CD4-positive, alpha-beta memory T cell (primary cell): Measurements from ENCODE around the gene TTYH1. TPM values are rescaled to one million over a fixed set of nuclear protein-coding genes. Genes with fewer than 3 reads are reported as not detected.
A peak's percentile ranks its signal among the peaks of the same experiment; 100 is the strongest.
"Not testable (repeated sequence)": the region's sequence is repeated elsewhere in the genome, so short reads cannot be mapped to it uniquely, and the experiment has no call there.

Experiments used
- CTCF ChIA-PET: fragments of 350-600 bp; sonication (Branson Sonifier 250); formaldehyde crosslinking; loops from one replicate; lab custom pipeline; 2021; ENCODE audit warnings: inconsistent platforms; ENCODE audit not compliant: partially characterized antibody; lab: Charles Lee
- POLR2A ChIA-PET: fragments of 350-600 bp; sonication (Branson Sonifier 250); formaldehyde crosslinking; loops from one replicate; lab custom pipeline; 2021; ENCODE audit not compliant: partially characterized antibody; lab: Charles Lee
- DNase-seq, 5 donors: peaks; one replicate each; pipeline versions ENCODE4 v3.0.0 to v3.0.0-alpha.2; 2020 to 2022; ENCODE audit warnings: mixed read lengths in 1 of 5
- H3K27ac ChIP-seq: one replicate; pipeline ENCODE4 v1.7.0; 2013; ENCODE audit warnings: low read depth, low read length
- H3K27me3 ChIP-seq: 2 replicates; pipeline ENCODE4 v1.7.0; 2013; ENCODE audit warnings: mild to moderate bottlenecking, low read length, moderate library complexity; ENCODE audit not compliant: insufficient read depth
- H3K36me3 ChIP-seq: 2 replicates; pipeline ENCODE4 v1.7.0; 2013; ENCODE audit warnings: mild to moderate bottlenecking, low read length, moderate library complexity; ENCODE audit not compliant: insufficient read depth
- H3K4me1 ChIP-seq: 2 replicates; pipeline ENCODE4 v1.7.0; 2013; ENCODE audit warnings: mild to moderate bottlenecking, low read length, moderate library complexity; ENCODE audit not compliant: insufficient read depth
- H3K4me3 ChIP-seq, 2 donors: one replicate each; pipeline ENCODE4 v1.7.0; 2013; ENCODE audit warnings: low read length in 2 of 2, mild to moderate bottlenecking in 1 of 2
- H3K9me3 ChIP-seq, 2 donors: one replicate each; pipeline ENCODE4 v1.7.0; 2013; ENCODE audit warnings: low read length in 2 of 2, control low read depth in 1 of 2; ENCODE audit not compliant: control insufficient read depth in 1 of 2
- H3K27ac Mint-ChIP-seq, 7 donors: one replicate each; pipeline ENCODE4 v1.8.0; 2020 to 2021; ENCODE audit warnings: mixed read lengths in 7 of 7, mild to moderate bottlenecking in 6 of 7, inconsistent platforms in 3 of 7, moderate library complexity in 3 of 7
- H3K27me3 Mint-ChIP-seq, 2 donors: one replicate each; pipeline ENCODE4 v1.8.0; 2020 to 2021; ENCODE audit warnings: mixed read lengths in 2 of 2
- H3K36me3 Mint-ChIP-seq, 2 donors: one replicate each; pipeline ENCODE4 v1.8.0; 2020 to 2021; ENCODE audit warnings: mixed read lengths in 2 of 2, inconsistent platforms in 1 of 2, mild to moderate bottlenecking in 1 of 2
- H3K4me1 Mint-ChIP-seq, 4 donors: one replicate each; pipeline ENCODE4 v1.8.0; 2020 to 2021; ENCODE audit warnings: mixed read lengths in 4 of 4, mild to moderate bottlenecking in 1 of 4
- H3K4me3 Mint-ChIP-seq, 8 donors: one replicate each; pipeline ENCODE4 v1.8.0; 2020 to 2021; ENCODE audit warnings: mixed read lengths in 8 of 8, mild to moderate bottlenecking in 7 of 8, moderate library complexity in 6 of 8, inconsistent platforms in 3 of 8
- H3K9me3 Mint-ChIP-seq, 8 donors: one replicate each; pipeline ENCODE4 v1.8.0; 2020 to 2021; ENCODE audit warnings: mixed read lengths in 8 of 8, mild to moderate bottlenecking in 5 of 8, inconsistent platforms in 3 of 8, moderate library complexity in 1 of 8
- intact Hi-C: fragments of 100-400 bp; cut with micrococcal nuclease; formaldehyde crosslinking; loops from one replicate; pipeline ENCODE4 v1.15.1; 2023
- polyA plus RNA-seq, 2 donors: library from polyadenylated mRNA; unstranded; fragments of 300-500 nt; fragmentation: Illumina TruSeq; gene quantifications; one replicate each; pipeline ENCODE4 v1.2.3, GENCODE V29; 2021
- total RNA-seq, 2 experiments: library from RNA; stranded (reverse); gene quantifications; one replicate each; pipeline ENCODE4 v1.2.3, GENCODE V29; 2021

The TTYH1 gene
- total RNA-seq, result not detected
- polyA plus RNA-seq, result under 1 TPM in 1 of 2 donors, not detected in 1; 0.29 TPM

DNA sequence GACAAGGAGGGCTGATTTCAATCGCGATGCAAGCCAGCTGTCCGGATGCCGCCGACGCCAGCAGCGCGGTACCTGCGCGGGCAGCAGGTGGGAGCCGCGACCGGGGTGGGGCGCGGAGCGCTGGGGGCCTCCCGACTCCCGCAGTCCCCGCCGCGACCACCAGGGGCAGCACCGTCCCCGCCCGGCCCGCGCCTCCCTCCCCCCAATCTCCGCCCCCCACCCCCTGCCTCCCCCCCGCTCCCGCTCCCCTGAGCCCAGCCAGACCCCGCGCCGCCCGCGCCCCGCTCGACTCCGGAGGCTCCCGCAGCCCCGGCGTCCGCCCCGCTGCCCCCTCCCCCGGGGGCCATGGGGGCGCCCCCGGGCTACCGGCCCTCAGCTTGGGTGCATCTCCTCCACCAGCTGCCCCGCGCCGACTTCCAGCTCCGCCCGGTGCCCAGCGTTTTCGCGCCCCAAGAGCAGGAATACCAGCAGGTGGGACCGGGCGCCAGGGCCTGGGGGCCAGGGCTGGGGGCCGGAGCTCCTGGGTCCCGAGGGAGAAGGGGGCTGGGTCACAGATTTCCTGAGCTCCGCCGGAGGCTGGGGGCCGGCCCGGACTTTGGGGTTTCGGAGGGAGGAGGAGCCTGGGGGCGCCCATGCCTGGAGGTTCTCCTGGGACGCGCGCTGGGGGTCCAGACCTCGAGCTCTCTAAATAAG is at the start of gene TTYH1:
Gene TTYH1 (plus strand): TSS at position 257 of the 693 bp plus-strand sequence. CDS start 89 bp downstream, at position 346.
- Histone ChIP-seq H3K4me3 (no peak within 1 kb of the TSS), H3K9me3 (no peaks in the 10 kb centered on the region), H3K27ac (no peak within 1 kb of the TSS), H3K36me3 (no peaks in the 10 kb centered on the region), H3K4me1 (peaks cover 12% of the 10 kb centered on the region), H3K27me3 (peaks cover 19% of the 10 kb centered on the region)
- intact Hi-C loops, result no loop called here
- H3K27ac Mint-ChIP-seq, result no peak within 1 kb of the TSS
- ChIA-PET CTCF (no interaction called here), POLR2A (no interaction called here)
- peaks cover 10 to 21% (median 14%) of the 10 kb centered on the region in 4 donors for H3K4me1 Mint-ChIP-seq
- H3K36me3 Mint-ChIP-seq, result no peaks in the 10 kb centered on the region
- H3K27me3 Mint-ChIP-seq, result peaks cover 36 to 39% of the 10 kb centered on the region in 2 donors
- H3K4me3 Mint-ChIP-seq, result peak within 1 kb of the TSS in 2 of 8 donors; percentile 33 to 35
- H3K9me3 Mint-ChIP-seq, result peaks cover 0 to 5% (median 1%) of the 10 kb centered on the region in 8 donors
- peak in 3 of 5 donors; percentile 18 to 24 (median 22) for DNase-seq

DNA sequence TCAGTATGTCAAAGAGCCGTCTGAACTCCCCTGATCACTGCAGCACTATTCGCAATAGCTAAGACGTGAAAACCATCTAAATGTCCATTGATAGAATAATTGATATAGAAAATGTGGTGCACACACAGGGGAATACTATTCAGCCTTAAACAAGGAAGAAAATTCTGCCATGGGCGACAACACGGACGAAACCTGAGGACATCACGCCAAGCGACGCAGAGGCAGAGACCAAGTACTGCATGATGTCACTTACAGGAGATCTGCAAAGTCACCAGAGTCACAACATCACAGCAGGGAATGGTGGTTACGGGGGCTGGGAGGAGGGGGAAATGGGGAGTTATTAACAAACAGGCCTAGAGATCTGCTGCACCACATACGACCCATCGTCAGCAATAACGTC is 49.5 kb upstream of the TTYH1 start:
- POLR2A ChIA-PET, result interaction anchor here (1.9 to 4.5 kb wide), 3 partner anchors 10 to 22 kb away, joined by 17 to 36 read pairs (median 19); no protein-coding TSS in a partner anchor

GRCh38 chr19:54366811-54367210 is 48.5 kb upstream of the TTYH1 start:
- peaks cover 70% of the 10 kb centered on the region for H3K4me1 ChIP-seq
- H3K36me3 Mint-ChIP-seq, result peaks cover 18 to 21% of the 10 kb centered on the region in 2 donors
- CTCF ChIA-PET, result interaction anchor here (1.8 kb wide), 1 partner anchor 24 kb away, joined by 9 read pairs; no protein-coding TSS in a partner anchor
- POLR2A ChIA-PET, result interaction anchor here (8.6 kb wide), 1 partner anchor 21 kb away, joined by 63 read pairs; no protein-coding TSS in a partner anchor
- H3K4me3 ChIP-seq, result no peak overlapping the region
- no peaks in the 10 kb centered on the region for H3K9me3 ChIP-seq
- intact Hi-C loops, result no loop called here
- H3K36me3 ChIP-seq, result no peaks in the 10 kb centered on the region
- H3K27ac ChIP-seq, result no peak overlapping the region
- no peak for DNase-seq
- H3K27me3 Mint-ChIP-seq, result no peaks in the 10 kb centered on the region
- H3K4me3 Mint-ChIP-seq, result peak overlapping the region in 2 of 8 donors; percentile 26 to 43
- peaks cover 47 to 89% (median 68%) of the 10 kb centered on the region in 4 donors for H3K4me1 Mint-ChIP-seq
- H3K27me3 ChIP-seq, result no peaks in the 10 kb centered on the region
- peak overlapping the region in 1 of 7 donors; percentile 3 for H3K27ac Mint-ChIP-seq
- H3K9me3 Mint-ChIP-seq, result peaks cover 0 to 2% (median 0%) of the 10 kb centered on the region in 8 donors

More for the DNA sequence above, 49.5 kb upstream of the TTYH1 start:
- H3K4me1 ChIP-seq, result peaks cover 68% of the 10 kb centered on the region
- Mint-ChIP-seq H3K4me1 (peaks cover 48 to 89% (median 69%) of the 10 kb centered on the region in 4 donors), H3K36me3 (peaks cover 18 to 27% of the 10 kb centered on the region in 2 donors), H3K4me3 (peak overlapping the region in 5 of 8 donors; percentile 4 to 68 (median 44)), H3K27ac (peak overlapping the region in 5 of 7 donors; percentile 23 to 91 (median 66))
- H3K27me3 Mint-ChIP-seq, H3K4me3 ChIP-seq, H3K27ac ChIP-seq, DNase-seq, H3K27me3 ChIP-seq, H3K9me3 ChIP-seq, H3K9me3 Mint-ChIP-seq, H3K36me3 ChIP-seq, intact Hi-C loops: not testable (repeated sequence)
- CTCF ChIA-PET, result interaction anchor here (0.6 to 2.6 kb wide), 3 partner anchors 24 to 1149 kb away, joined by 3 to 17 read pairs (median 5); no protein-coding TSS in a partner anchor

GRCh38 chr19:54369082-54369687 is 46.1 kb upstream of the TTYH1 start:
- ChIA-PET POLR2A (interaction anchor here (0.6 to 8.6 kb wide), 4 partner anchors 9 to 168 kb away, joined by 3 to 63 read pairs (median 3); partner anchors contain the start of gene RPS9), CTCF (interaction anchor here (1.3 to 4.6 kb wide), 2 partner anchors 19 kb away, joined by 5 to 28 read pairs; no protein-coding TSS in a partner anchor)
- no peaks in the 10 kb centered on the region for H3K27me3 Mint-ChIP-seq
- H3K36me3 ChIP-seq, result no peaks in the 10 kb centered on the region
- peaks cover 46 to 83% (median 66%) of the 10 kb centered on the region in 4 donors for H3K4me1 Mint-ChIP-seq
- no peaks in the 10 kb centered on the region for H3K9me3 ChIP-seq
- peak overlapping the region; percentile 41 for H3K27ac ChIP-seq
- peak overlapping the region; percentile 89 to 96 (median 91) for H3K27ac Mint-ChIP-seq
- peak overlapping the region; percentile 85 to 95 (median 93) for H3K4me3 Mint-ChIP-seq
- no peak for DNase-seq
- intact Hi-C loops, result no loop called here
- no peaks in the 10 kb centered on the region for H3K9me3 Mint-ChIP-seq
- H3K36me3 Mint-ChIP-seq, result peaks cover 14 to 17% of the 10 kb centered on the region in 2 donors
- H3K4me1 ChIP-seq, result peaks cover 69% of the 10 kb centered on the region
- H3K4me3 ChIP-seq, result peak overlapping the region; percentile 55 to 64
- no peaks in the 10 kb centered on the region for H3K27me3 ChIP-seq

DNA sequence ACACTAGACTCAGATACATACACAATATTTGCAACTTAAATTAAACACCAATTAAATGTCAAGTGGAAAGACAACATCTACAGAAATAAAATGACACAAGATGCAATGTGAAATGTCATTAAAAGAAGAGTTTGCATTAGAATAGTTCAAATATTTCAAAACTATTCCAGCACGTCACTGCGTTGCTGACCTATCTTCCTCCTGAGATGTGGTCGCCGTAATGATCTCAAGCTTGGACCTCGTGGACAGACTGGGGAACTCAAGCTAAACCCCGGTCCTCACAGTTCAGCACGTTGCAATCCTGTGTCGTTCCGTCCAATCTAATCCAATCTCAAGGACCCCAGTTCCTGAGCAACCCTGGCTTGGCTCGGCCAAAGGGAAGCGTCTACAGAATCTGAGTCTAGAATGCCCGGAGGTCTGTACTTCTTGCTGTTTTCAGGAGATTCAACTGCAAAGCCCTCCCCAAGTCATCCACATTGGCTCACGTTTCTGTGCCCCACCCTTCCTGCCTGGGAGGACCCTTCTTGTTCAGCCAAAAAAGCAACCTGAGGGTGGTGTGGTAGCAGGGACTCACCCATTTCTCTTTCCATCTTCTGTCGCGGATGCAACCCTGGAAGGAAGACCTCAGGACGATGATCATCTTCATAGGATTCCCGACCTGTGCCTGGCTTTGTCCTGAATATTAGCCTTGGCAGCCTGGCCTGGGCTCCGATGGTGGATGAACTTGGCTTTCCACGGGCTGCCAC is 45.4 kb upstream of the TTYH1 start:
- Mint-ChIP-seq H3K36me3 (peaks cover 10 to 12% of the 10 kb centered on the region in 2 donors), H3K4me1 (peaks cover 45 to 83% (median 66%) of the 10 kb centered on the region in 4 donors), H3K27ac (peak overlapping the region; percentile 89 to 96 (median 91)), H3K4me3 (peak overlapping the region; percentile 85 to 95 (median 93))
- H3K27me3 Mint-ChIP-seq, DNase-seq, H3K9me3 ChIP-seq, H3K9me3 Mint-ChIP-seq, H3K27me3 ChIP-seq, H3K36me3 ChIP-seq: not testable (repeated sequence)
- CTCF ChIA-PET, result interaction anchor here (1.0 to 4.6 kb wide), 3 partner anchors 13 to 22 kb away, joined by 3 to 28 read pairs (median 3); no protein-coding TSS in a partner anchor
- Histone ChIP-seq H3K4me1 (peaks cover 69% of the 10 kb centered on the region), H3K4me3 (peak overlapping the region; percentile 55 to 64), H3K27ac (peak overlapping the region; percentile 35)
- intact Hi-C loops, result loop anchor here (1.0 kb wide), 1 partner anchor 8 kb away; no protein-coding TSS in a partner anchor
- POLR2A ChIA-PET, result interaction anchor here (0.6 to 8.6 kb wide), 10 partner anchors 9 to 169 kb away, joined by 3 to 63 read pairs (median 3); partner anchors contain the start of gene RPS9

GRCh38 chr19:54370434-54370796 is 44.8 kb upstream of the TTYH1 start:
- peak; percentile 70 to 85 (median 78) for DNase-seq
- Histone ChIP-seq H3K27ac (peak overlapping the region; percentile 35), H3K4me3 (peak overlapping the region; percentile 11 to 41), H3K4me1 (peaks cover 69% of the 10 kb centered on the region)
- intact Hi-C loops, result loop anchor here (1.0 kb wide), 1 partner anchor 8 kb away; no protein-coding TSS in a partner anchor
- H3K9me3 Mint-ChIP-seq, H3K27me3 Mint-ChIP-seq, H3K36me3 ChIP-seq, H3K9me3 ChIP-seq, H3K27me3 ChIP-seq: not testable (repeated sequence)
- peaks cover 48 to 83% (median 67%) of the 10 kb centered on the region in 4 donors for H3K4me1 Mint-ChIP-seq
- ChIA-PET CTCF (interaction anchor here (1.0 to 4.6 kb wide), 3 partner anchors 13 to 21 kb away, joined by 3 to 28 read pairs (median 3); no protein-coding TSS in a partner anchor), POLR2A (interaction anchor here (0.6 to 8.6 kb wide), 7 partner anchors 9 to 90 kb away, joined by 3 to 63 read pairs (median 4); no protein-coding TSS in a partner anchor)
- peak overlapping the region; percentile 85 to 95 (median 93) for H3K4me3 Mint-ChIP-seq
- H3K36me3 Mint-ChIP-seq, result peaks cover 8 to 12% of the 10 kb centered on the region in 2 donors
- peak overlapping the region; percentile 89 to 96 (median 91) for H3K27ac Mint-ChIP-seq
